H9 (cell line): Measurements from ENCODE around the gene IZUMO4. TPM values are rescaled to one million over a fixed set of nuclear protein-coding genes. Genes with fewer than 3 reads are reported as not detected.

Experiments used
- DNase-seq: peaks from one replicate; pipeline ENCODE4 v3.0.0-alpha.2; 2017
- H2AFZ ChIP-seq: one replicate; pipeline ENCODE4 v1.6.1; 2013; ENCODE audit warnings: mild to moderate bottlenecking, low read length, control low read depth, moderate library complexity
- H2AK5ac ChIP-seq: 2 replicates; pipeline ENCODE4 v1.6.1; 2013; ENCODE audit warnings: low read length, control low read depth, mixed read lengths; ENCODE audit not compliant: insufficient read length
- H2BK120ac ChIP-seq: one replicate; pipeline ENCODE4 v1.6.1; 2013; ENCODE audit warnings: low read depth, mild to moderate bottlenecking, low read length, control low read depth, inconsistent platforms; ENCODE audit not compliant: poor library complexity, severe bottlenecking
- H2BK12ac ChIP-seq: 2 replicates; pipeline ENCODE4 v1.6.1; 2013; ENCODE audit warnings: low read length, control low read depth, mixed read lengths, low read depth; ENCODE audit not compliant: insufficient read length
- H2BK15ac ChIP-seq: 2 replicates; pipeline ENCODE4 v1.6.1; 2013; ENCODE audit warnings: low read depth, low read length, control low read depth
- H2BK20ac ChIP-seq: one replicate; pipeline ENCODE4 v1.6.1; 2013; ENCODE audit warnings: low read depth, mild to moderate bottlenecking, low read length, control low read depth, inconsistent platforms; ENCODE audit not compliant: poor library complexity, severe bottlenecking
- H2BK5ac ChIP-seq: 2 replicates; pipeline ENCODE4 v1.6.1; 2013; ENCODE audit warnings: low read length, control low read depth, mixed read lengths; ENCODE audit not compliant: insufficient read length
- H3K14ac ChIP-seq: 2 replicates; pipeline ENCODE4 v1.6.1; 2013; ENCODE audit warnings: low read length, control low read depth; ENCODE audit not compliant: insufficient read depth
- H3K18ac ChIP-seq: 2 replicates; pipeline ENCODE4 v1.6.1; 2013; ENCODE audit warnings: low read depth, mild to moderate bottlenecking, mixed read lengths, low read length, control low read depth; ENCODE audit not compliant: insufficient read length
- H3K23ac ChIP-seq: 2 replicates; pipeline ENCODE4 v1.6.1; 2013; ENCODE audit warnings: low read length, control low read depth, mixed read lengths, low read depth; ENCODE audit not compliant: insufficient read length
- H3K23me2 ChIP-seq: 2 replicates; pipeline ENCODE4 v1.6.1; 2013; ENCODE audit warnings: low read depth, mild to moderate bottlenecking, mixed read lengths, low read length, control low read depth; ENCODE audit not compliant: insufficient read length, poor library complexity, severe bottlenecking
- H3K27ac ChIP-seq: 2 replicates; pipeline ENCODE4 v1.5.1; 2013; ENCODE audit warnings: low read length, control low read depth, mixed read lengths, low read depth; ENCODE audit not compliant: insufficient read length
- H3K27me3 ChIP-seq: 2 replicates; pipeline ENCODE4 v1.6.1; 2013; ENCODE audit warnings: low read length, control low read depth, inconsistent platforms; ENCODE audit not compliant: insufficient read depth
- H3K4ac ChIP-seq: 2 replicates; pipeline ENCODE4 v1.6.1; 2013; ENCODE audit warnings: low read depth, mild to moderate bottlenecking, control low read depth, inconsistent platforms, low read length, moderate library complexity
- H3K4me1 ChIP-seq: 2 replicates; pipeline ENCODE4 v1.6.1; 2013; ENCODE audit warnings: low read length, control low read depth, inconsistent platforms; ENCODE audit not compliant: insufficient read depth
- H3K4me2 ChIP-seq: 2 replicates; pipeline ENCODE4 v1.6.1; 2013; ENCODE audit warnings: low read length, control low read depth, mixed read lengths; ENCODE audit not compliant: insufficient read length, insufficient read depth
- H3K56ac ChIP-seq: 2 replicates; pipeline ENCODE4 v1.6.1; 2013; ENCODE audit warnings: low read depth, mild to moderate bottlenecking, mixed read lengths, low read length, control low read depth; ENCODE audit not compliant: insufficient read length
- H3K79me1 ChIP-seq: 2 replicates; pipeline ENCODE4 v1.6.1; 2013; ENCODE audit warnings: low read depth, mild to moderate bottlenecking, moderate library complexity, low read length, control low read depth, inconsistent platforms; ENCODE audit not compliant: insufficient read depth, poor library complexity, severe bottlenecking
- H3K79me2 ChIP-seq: 2 replicates; pipeline ENCODE4 v1.6.1; 2013; ENCODE audit warnings: low read length, control low read depth, inconsistent platforms; ENCODE audit not compliant: insufficient read depth
- H3K9ac ChIP-seq: 2 replicates; pipeline ENCODE4 v1.6.1; 2013; ENCODE audit warnings: low read length, control low read depth, mixed read lengths; ENCODE audit not compliant: insufficient read length; ENCODE audit errors: extremely low read depth
- H3K9me3 ChIP-seq: one replicate; pipeline ENCODE4 v1.6.1; 2013; ENCODE audit warnings: low read depth, low read length, inconsistent platforms; ENCODE audit not compliant: control insufficient read depth
- H3T11ph ChIP-seq: one replicate; pipeline ENCODE4 v1.6.1; 2013; ENCODE audit warnings: mild to moderate bottlenecking, low read length, control low read depth, inconsistent platforms
- H4K20me1 ChIP-seq: one replicate; pipeline ENCODE4 v1.6.1; 2013; ENCODE audit not compliant: control insufficient read depth, insufficient read length, insufficient read depth
- H4K5ac ChIP-seq: 2 replicates; pipeline ENCODE4 v1.6.1; 2013; ENCODE audit warnings: low read depth, mild to moderate bottlenecking, mixed read lengths, low read length, control low read depth; ENCODE audit not compliant: insufficient read length
- H4K8ac ChIP-seq: replicated peaks from 2 replicates; pipeline ENCODE4 v1.6.1; 2013; ENCODE audit warnings: low read length, control low read depth, mixed read lengths, low read depth; ENCODE audit not compliant: insufficient read length
- H4K91ac ChIP-seq: 2 replicates; pipeline ENCODE4 v1.6.1; 2013; ENCODE audit warnings: low read depth, mild to moderate bottlenecking, moderate library complexity, mixed read lengths, low read length, control low read depth; ENCODE audit not compliant: insufficient read length
- H3K27ac Mint-ChIP-seq, 3 experiments: 2 replicates in 2 of 3; 3 replicates in 1 of 3; pipeline ENCODE4 v1.8.0; 2020 to 2021; ENCODE audit warnings: mixed read lengths in 3 of 3, mild to moderate bottlenecking in 1 of 3, moderate library complexity in 1 of 3
- H3K27me3 Mint-ChIP-seq: 2 replicates; pipeline ENCODE4 v1.8.0; 2021; ENCODE audit warnings: low read depth, mild to moderate bottlenecking, moderate library complexity, mixed read lengths
- H3K36me3 Mint-ChIP-seq, 3 experiments: 2 replicates in 2 of 3; 3 replicates in 1 of 3; pipeline ENCODE4 v1.8.0; 2020 to 2021; ENCODE audit warnings: low read depth in 3 of 3, mixed read lengths in 3 of 3; ENCODE audit not compliant: insufficient read depth in 1 of 3
- H3K4me1 Mint-ChIP-seq, 2 experiments: 2 replicates each; pipeline ENCODE4 v1.8.0; 2020; ENCODE audit warnings: mixed read lengths in 2 of 2
- H3K4me3 Mint-ChIP-seq, 2 experiments: 2 replicates in 1 of 2; 3 replicates in 1 of 2; pipeline ENCODE4 v1.8.0; 2020 to 2021; ENCODE audit warnings: mild to moderate bottlenecking in 2 of 2, mixed read lengths in 2 of 2, moderate library complexity in 1 of 2
- H3K9me3 Mint-ChIP-seq, 2 experiments: 2 replicates in 1 of 2; 3 replicates in 1 of 2; pipeline ENCODE4 v1.8.0; 2020; ENCODE audit warnings: mild to moderate bottlenecking in 2 of 2, mixed read lengths in 2 of 2, moderate library complexity in 1 of 2
- WGBS: extraction: QIAGEN DNeasy Blood & Tissue Kit; methylation state at CpG from one replicate; pipeline ENCODE4 v1.1.7; 2013; ENCODE audit warnings: missing lambda C conversion rate, low lambda C conversion rate, mixed read lengths; ENCODE audit not compliant: insufficient read length; ENCODE audit errors: extremely low coverage; 5-methylcytosine and 5-hydroxymethylcytosine counted together
- total RNA-seq: library from RNA; stranded (reverse); gene quantifications from 2 replicates; pipeline ENCODE4 v1.2.1, GENCODE V29; 2021
- TF ChIP-seq, protein P1 (sequence below): fragments of 200-600 bp; sonication (generic); conservative IDR thresholded peaks from 3 replicates; pipeline ENCODE4 v1.8.0; 2021; ENCODE audit warnings: antibody characterized with exemption, mild to moderate bottlenecking

IZUMO4 gene
- total RNA-seq, 1 experiment from 2014 or later, result 2.1 TPM

DNA sequence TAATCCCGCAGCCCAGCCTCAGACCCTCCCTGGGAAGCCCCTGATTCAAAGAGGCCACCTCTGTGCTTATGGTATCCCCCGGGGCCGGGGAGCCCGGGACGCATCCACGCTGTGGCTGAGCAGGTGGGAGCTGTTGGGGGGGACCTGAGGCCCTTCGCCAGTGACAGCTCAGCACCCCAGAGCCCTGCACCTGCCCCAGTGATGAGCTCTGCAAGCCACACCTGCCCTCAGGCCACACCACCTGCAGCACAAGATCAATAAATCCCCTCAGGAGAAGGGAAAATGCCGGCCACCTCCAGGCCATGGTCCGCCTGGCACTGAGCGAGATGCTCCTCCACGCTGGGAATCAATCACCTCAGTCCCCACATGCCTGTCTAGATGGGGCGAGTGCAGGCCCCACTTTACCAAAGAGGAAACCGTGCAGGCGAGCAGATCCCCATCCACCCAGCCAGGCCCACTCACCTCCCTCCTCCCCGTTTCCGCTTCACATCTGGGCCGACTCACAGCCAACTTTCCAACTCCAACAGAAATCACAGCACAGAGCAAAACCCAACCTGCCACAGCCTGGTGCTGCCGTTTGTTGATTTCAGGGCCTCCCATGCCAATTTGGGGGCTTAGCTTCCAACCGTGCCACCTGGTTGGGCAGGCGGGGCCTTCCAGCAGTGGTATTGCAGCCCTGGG, 13.4 kb upstream of the IZUMO4 start:
- Histone ChIP-seq H4K20me1 (no peaks in the 10 kb centered on the region), H3K27ac (no peak overlapping the region), H3K23me2 (no peaks in the 10 kb centered on the region), H3K9me3 (no peaks in the 10 kb centered on the region), H3K79me1 (no peaks in the 10 kb centered on the region), H3K4me2 (no peak overlapping the region), H2BK15ac (no peak overlapping the region), H3K4ac (no peak overlapping the region), H2BK120ac (no peak overlapping the region), H3K56ac (no peak overlapping the region), H3K27me3 (no peaks in the 10 kb centered on the region), H4K91ac (no peak overlapping the region), H3K23ac (no peak overlapping the region), H3K4me1 (no peaks in the 10 kb centered on the region), H2BK12ac (no peak overlapping the region), H4K5ac (no peak overlapping the region), H2AFZ (no peak overlapping the region), H3K9ac (no peak overlapping the region), H4K8ac (no peak overlapping the region), H3K18ac (no peak overlapping the region), H3K79me2 (no peaks in the 10 kb centered on the region), H3K14ac (no peak overlapping the region; the same call in 1 of the 2 replicates), H3T11ph (no peak overlapping the region), H2BK20ac (no peak overlapping the region), H2AK5ac (no peak overlapping the region), H2BK5ac (no peak overlapping the region)
- Mint-ChIP-seq H3K27ac (peak overlapping the region in 2 of 3 experiments; percentile 8 to 86; a peak in 3 of 7 replicates), H3K27me3 (no peaks in the 10 kb centered on the region), H3K9me3 (no peaks in the 10 kb centered on the region), H3K36me3 (peaks cover 0 to 5% (median 0%) of the 10 kb centered on the region in 3 experiments; a peak in 1 of 7 replicates), H3K4me3 (no peak overlapping the region), H3K4me1 (peaks cover 0 to 5% of the 10 kb centered on the region in 2 experiments; a peak in 2 of 4 replicates)
- TF ChIP-seq, protein P1, sequence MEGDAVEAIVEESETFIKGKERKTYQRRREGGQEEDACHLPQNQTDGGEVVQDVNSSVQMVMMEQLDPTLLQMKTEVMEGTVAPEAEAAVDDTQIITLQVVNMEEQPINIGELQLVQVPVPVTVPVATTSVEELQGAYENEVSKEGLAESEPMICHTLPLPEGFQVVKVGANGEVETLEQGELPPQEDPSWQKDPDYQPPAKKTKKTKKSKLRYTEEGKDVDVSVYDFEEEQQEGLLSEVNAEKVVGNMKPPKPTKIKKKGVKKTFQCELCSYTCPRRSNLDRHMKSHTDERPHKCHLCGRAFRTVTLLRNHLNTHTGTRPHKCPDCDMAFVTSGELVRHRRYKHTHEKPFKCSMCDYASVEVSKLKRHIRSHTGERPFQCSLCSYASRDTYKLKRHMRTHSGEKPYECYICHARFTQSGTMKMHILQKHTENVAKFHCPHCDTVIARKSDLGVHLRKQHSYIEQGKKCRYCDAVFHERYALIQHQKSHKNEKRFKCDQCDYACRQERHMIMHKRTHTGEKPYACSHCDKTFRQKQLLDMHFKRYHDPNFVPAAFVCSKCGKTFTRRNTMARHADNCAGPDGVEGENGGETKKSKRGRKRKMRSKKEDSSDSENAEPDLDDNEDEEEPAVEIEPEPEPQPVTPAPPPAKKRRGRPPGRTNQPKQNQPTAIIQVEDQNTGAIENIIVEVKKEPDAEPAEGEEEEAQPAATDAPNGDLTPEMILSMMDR, result no peak
- DNase-seq, result no peak
- no CpG with 5 or more reads among the region's 20 CpGs for WGBS
